NK-92 (cell line): Measurements from ENCODE around the gene GRAMD1C.

Source experiments
- DNase-seq: peaks from one replicate; lab custom pipeline; 2025; ENCODE audit not compliant: unreplicated experiment; lab: John Stamatoyannopoulos, UW

Gene GRAMD1C

GRCh38 chr3:113948015-113948917 is 109.7 kb downstream of the GRAMD1C start:
- DNase-seq = no peak

- DNase-seq = no peak
Observed at GRCh38 chr3:113952921-113953320, 114.3 kb downstream of the GRAMD1C start.

GRCh38 chr3:113953677-113954076 is 115.1 kb downstream of the GRAMD1C start:
- DNase-seq = no peak

- no peak for DNase-seq
Observed at GRCh38 chr3:113954091-113954685, 115.6 kb downstream of the GRAMD1C start.

GRCh38 chr3:113963879-113964278 is 125.3 kb downstream of the GRAMD1C start:
- DNase-seq = no peak

- DNase-seq = no peak
Observed at GRCh38 chr3:113966172-113966571, 127.6 kb downstream of the GRAMD1C start.

GRCh38 chr3:113968986-113969385 is 130.4 kb downstream of the GRAMD1C start:
- DNase-seq = no peak

- no peak for DNase-seq
Observed at GRCh38 chr3:113977822-113978221, 139.2 kb downstream of the GRAMD1C start.

- no peak for DNase-seq
Observed at GRCh38 chr3:113979916-113980315, 141.3 kb downstream of the GRAMD1C start.

GRCh38 chr3:113981803-113982202 is 143.2 kb downstream of the GRAMD1C start:
- DNase-seq = no peak

- no peak for DNase-seq
Observed at GRCh38 chr3:113983544-113983943, 145.0 kb downstream of the GRAMD1C start.

- no peak for DNase-seq
Observed at GRCh38 chr3:113985541-113985940, 147.0 kb downstream of the GRAMD1C start.
